Measurements from ENCODE around the gene FXR2.

The FXR2 gene

GRCh38 chr17:7579001-7579833 lies 35.5 kb downstream of the FXR2 start, which contains the start of gene CD68:
CD68 (plus strand) TSS chr17:7579638; CDS start chr17:7579678, 40 bp downstream.
- ChIA-PET CTCF (interaction anchor here (0.6 to 0.7 kb wide), 2 partner anchors 105 to 299 kb away, joined by 3 to 4 read pairs; no protein-coding TSS in a partner anchor), POLR2A (interaction anchor here (0.7 to 2.6 kb wide), 3 partner anchors 18 to 177 kb away, joined by 3 to 16 read pairs (median 4); partner anchors contain the start of genes SENP3, TP53 and WRAP53)

GRCh38 chr17:7577327-7578199 lies 37.1 kb downstream of the FXR2 start:
- DNase-seq (ENCODE audit: extremely low spot score): no peak
- TF ChIP-seq SUZ12 (IDR thresholded peaks at IDR 0.05) (no peak), LEF1 (IDR thresholded peaks at IDR 0.05; ENCODE audit: borderline replicate concordance) (no peak), L3MBTL2 (conservative IDR thresholded peaks at IDR 0.05) (no peak), SP1 (IDR thresholded peaks at IDR 0.05) (no peak)
- POLR2A ChIA-PET: no interaction called here
- CTCF ChIA-PET: interaction anchor here (0.6 kb wide), 1 partner anchor 228 kb away, joined by 3 read pairs; no protein-coding TSS in a partner anchor

More at GRCh38 chr17:7579001-7579833, 35.5 kb downstream of the FXR2 start, which contains the start of gene CD68:
- peak; percentile 65 for TF ChIP-seq ELF4 (IDR thresholded peaks at IDR 0.05)
- no peak for TF ChIP-seq ARNT (IDR thresholded peaks at IDR 0.05)
- 0 out of 2 replicates have a peak, but pooled peaks have one; percentile 6 for TF ChIP-seq PKNOX1 (IDR thresholded peaks at IDR 0.05)
- TF ChIP-seq NFRKB (IDR thresholded peaks at IDR 0.05): peak; percentile 43; the same call in 1 of the 2 replicates
- DNase-seq (ENCODE audit: extremely low spot score): no peak

GRCh38 chr17:7576432-7576937 lies 38.2 kb downstream of the FXR2 start:
- CTCF ChIA-PET: no interaction called here
- DNase-seq (ENCODE audit: extremely low spot score): no peak
- POLR2A ChIA-PET: interaction anchor here (0.7 to 6.3 kb wide), 3 partner anchors 8 to 14 kb away, joined by 3 to 40 read pairs (median 3); partner anchors contain the start of genes MPDU1, SENP3 and SOX15
- TF ChIP-seq ELF4 (IDR thresholded peaks at IDR 0.05) (no peak), FOXM1 (IDR thresholded peaks at IDR 0.05; ENCODE audit: borderline replicate concordance) (no peak), LEF1 (IDR thresholded peaks at IDR 0.05; ENCODE audit: borderline replicate concordance) (no peak), L3MBTL2 (conservative IDR thresholded peaks at IDR 0.05) (no peak; the same call in 1 of the 2 replicates), FOXA1 (IDR thresholded peaks at IDR 0.05) (no peak), SUZ12 (IDR thresholded peaks at IDR 0.05) (no peak), BHLHE40 (IDR thresholded peaks at IDR 0.05; ENCODE audit: borderline replicate concordance) (no peak), NFRKB (IDR thresholded peaks at IDR 0.05) (no peak), CTBP1 (IDR thresholded peaks at IDR 0.05; ENCODE audit: borderline replicate concordance) (no peak), PKNOX1 (IDR thresholded peaks at IDR 0.05) (no peak), ZNF384 (IDR thresholded peaks at IDR 0.05) (no peak), SP1 (IDR thresholded peaks at IDR 0.05) (no peak), TARDBP (IDR thresholded peaks at IDR 0.05) (no peak), HDGF (IDR thresholded peaks at IDR 0.05; ENCODE audit: borderline replicate concordance) (no peak)

- POLR2A ChIA-PET: interaction anchor here (0.7 to 6.3 kb wide), 3 partner anchors 9 to 15 kb away, joined by 3 to 40 read pairs (median 3); partner anchors contain the start of genes MPDU1 and SENP3
- CTCF ChIA-PET: no interaction called here
- no peak for DNase-seq (ENCODE audit: extremely low spot score)
- TF ChIP-seq PKNOX1 (IDR thresholded peaks at IDR 0.05) (no peak), SUZ12 (IDR thresholded peaks at IDR 0.05) (no peak), SP1 (IDR thresholded peaks at IDR 0.05) (no peak), BHLHE40 (IDR thresholded peaks at IDR 0.05; ENCODE audit: borderline replicate concordance) (no peak), ARNT (IDR thresholded peaks at IDR 0.05) (no peak), FOXK2 (IDR thresholded peaks at IDR 0.05) (no peak), NFRKB (IDR thresholded peaks at IDR 0.05) (no peak), FOXA1 (IDR thresholded peaks at IDR 0.05) (no peak), ZNF384 (IDR thresholded peaks at IDR 0.05) (no peak), LEF1 (IDR thresholded peaks at IDR 0.05; ENCODE audit: borderline replicate concordance) (no peak), FOXM1 (IDR thresholded peaks at IDR 0.05; ENCODE audit: borderline replicate concordance) (no peak), HDGF (IDR thresholded peaks at IDR 0.05; ENCODE audit: borderline replicate concordance) (no peak), CTBP1 (IDR thresholded peaks at IDR 0.05; ENCODE audit: borderline replicate concordance) (no peak), TARDBP (IDR thresholded peaks at IDR 0.05) (no peak), ELF4 (IDR thresholded peaks at IDR 0.05) (no peak), L3MBTL2 (conservative IDR thresholded peaks at IDR 0.05) (no peak; the same call in 1 of the 2 replicates)
These were observed 38.7 kb downstream of the FXR2 start for GRCh38 chr17:7575959-7576358.

GRCh38 chr17:7575481-7575883 lies 39.2 kb downstream of the FXR2 start:
- TF ChIP-seq FOXK2 (IDR thresholded peaks at IDR 0.05): no peak
- no peak for TF ChIP-seq HDGF (IDR thresholded peaks at IDR 0.05; ENCODE audit: borderline replicate concordance)
- no peak for TF ChIP-seq LEF1 (IDR thresholded peaks at IDR 0.05; ENCODE audit: borderline replicate concordance)
- no peak for TF ChIP-seq ZNF384 (IDR thresholded peaks at IDR 0.05)
- no peak for TF ChIP-seq ARNT (IDR thresholded peaks at IDR 0.05)
- no peak for TF ChIP-seq BHLHE40 (IDR thresholded peaks at IDR 0.05; ENCODE audit: borderline replicate concordance)
- no peak for TF ChIP-seq SP1 (IDR thresholded peaks at IDR 0.05)
- CTCF ChIA-PET: no interaction called here
- POLR2A ChIA-PET: interaction anchor here (0.7 to 6.3 kb wide), 3 partner anchors 9 to 15 kb away, joined by 3 to 40 read pairs (median 3); partner anchors contain the start of genes MPDU1 and SENP3
- DNase-seq (ENCODE audit: extremely low spot score): no peak
